ENCODE results near the gene MTUS2.

Gene MTUS2

DNA sequence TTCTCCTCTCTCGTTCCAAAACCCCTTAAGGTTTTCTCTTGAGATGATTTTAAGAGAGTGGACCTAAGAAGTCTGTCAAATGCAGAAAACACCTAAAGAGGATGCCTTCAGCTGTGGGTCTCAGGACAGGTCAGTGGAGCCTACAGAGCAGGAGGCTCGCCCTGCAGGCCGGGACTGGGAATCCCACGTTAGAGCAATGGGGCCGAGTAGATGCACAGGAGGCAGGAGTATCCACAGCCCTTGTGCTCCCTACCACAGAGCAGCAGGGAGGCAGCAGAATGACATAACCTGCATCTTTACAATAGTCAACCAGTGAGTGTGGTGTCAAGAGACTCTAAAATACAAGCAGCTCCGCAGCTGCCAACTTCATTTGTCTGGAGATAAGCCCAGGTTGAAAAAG, 229.4 kb downstream of the MTUS2 start:
- no peak for DNase-seq
- TF ChIP-seq POLR2A (IDR thresholded peaks at IDR 0.05; ENCODE audit: low read length), result no peak
- TF ChIP-seq GATA1 (IDR thresholded peaks at IDR 0.05; ENCODE audit: low read depth, low read length), result no peak

DNA sequence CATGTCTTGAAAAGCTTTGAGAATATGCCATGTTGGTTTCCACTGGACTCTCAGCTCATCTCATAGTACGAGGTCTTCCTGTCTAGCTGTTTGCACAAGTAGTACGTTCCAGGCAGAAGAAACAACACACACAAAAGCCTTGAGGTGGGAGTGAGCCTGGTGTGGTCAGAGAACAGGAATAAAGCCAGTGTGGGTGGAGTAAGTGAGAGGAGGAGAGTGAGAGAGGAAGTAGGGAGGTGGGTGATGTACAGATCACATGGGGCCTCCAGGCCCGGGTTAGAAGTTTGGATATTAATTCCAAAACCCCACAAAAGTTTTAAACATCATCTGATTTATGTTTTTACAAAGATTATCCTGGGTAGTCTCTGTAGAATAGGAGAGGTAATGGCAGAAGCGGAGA, 230.6 kb downstream of the MTUS2 start:
- no peak for DNase-seq
- TF ChIP-seq GATA1 (IDR thresholded peaks at IDR 0.05; ENCODE audit: low read depth, low read length) (no peak), POLR2A (IDR thresholded peaks at IDR 0.05; ENCODE audit: low read length) (no peak)

DNA sequence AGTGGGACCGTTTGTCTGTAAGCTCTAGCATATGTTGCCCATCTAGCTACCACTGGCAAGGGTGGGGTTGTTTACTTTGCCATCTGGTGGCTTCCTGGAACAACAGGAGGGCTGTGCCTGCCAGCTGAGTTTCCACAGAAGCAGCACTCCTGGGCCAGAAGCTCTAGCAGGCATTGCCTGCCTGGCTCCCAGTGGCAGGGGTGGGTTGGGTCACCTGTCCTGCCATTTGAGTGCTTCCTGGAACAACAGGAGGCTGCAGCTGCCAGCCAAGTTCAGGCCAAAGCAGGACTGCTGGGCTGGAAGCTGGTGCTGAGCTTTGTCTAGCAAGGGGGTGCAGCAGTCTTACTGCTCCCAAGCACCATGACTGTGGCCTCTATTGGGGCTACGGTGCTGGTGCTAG, 239.7 kb downstream of the MTUS2 start:
- TF ChIP-seq POLR2A (IDR thresholded peaks at IDR 0.05; ENCODE audit: low read length) (no peak), GATA1 (IDR thresholded peaks at IDR 0.05; ENCODE audit: low read depth, low read length) (no peak)
- no peak for DNase-seq

DNA sequence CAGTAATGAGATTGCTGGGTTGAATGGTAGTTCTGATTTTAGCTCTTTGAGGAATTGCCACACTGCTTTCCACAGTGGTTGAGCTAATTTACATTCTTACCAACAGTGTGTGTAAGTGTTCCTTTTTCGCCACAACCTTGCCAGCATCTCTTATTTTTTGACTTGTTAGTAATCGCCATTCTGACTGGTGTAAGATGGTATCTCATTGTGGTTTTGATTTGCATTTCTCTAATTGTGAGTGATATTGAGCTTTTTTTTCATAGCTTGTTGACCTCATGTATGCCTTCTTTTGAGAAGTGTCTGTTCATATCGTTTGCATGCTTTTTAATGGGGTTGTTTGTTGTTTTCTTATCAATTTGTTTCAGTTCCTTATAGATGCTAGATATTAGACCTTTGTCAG, 245.0 kb downstream of the MTUS2 start:
- DNase-seq, result no peak
- no peak for TF ChIP-seq GATA1 (IDR thresholded peaks at IDR 0.05; ENCODE audit: low read depth, low read length)
- no peak for TF ChIP-seq POLR2A (IDR thresholded peaks at IDR 0.05; ENCODE audit: low read length)

DNA sequence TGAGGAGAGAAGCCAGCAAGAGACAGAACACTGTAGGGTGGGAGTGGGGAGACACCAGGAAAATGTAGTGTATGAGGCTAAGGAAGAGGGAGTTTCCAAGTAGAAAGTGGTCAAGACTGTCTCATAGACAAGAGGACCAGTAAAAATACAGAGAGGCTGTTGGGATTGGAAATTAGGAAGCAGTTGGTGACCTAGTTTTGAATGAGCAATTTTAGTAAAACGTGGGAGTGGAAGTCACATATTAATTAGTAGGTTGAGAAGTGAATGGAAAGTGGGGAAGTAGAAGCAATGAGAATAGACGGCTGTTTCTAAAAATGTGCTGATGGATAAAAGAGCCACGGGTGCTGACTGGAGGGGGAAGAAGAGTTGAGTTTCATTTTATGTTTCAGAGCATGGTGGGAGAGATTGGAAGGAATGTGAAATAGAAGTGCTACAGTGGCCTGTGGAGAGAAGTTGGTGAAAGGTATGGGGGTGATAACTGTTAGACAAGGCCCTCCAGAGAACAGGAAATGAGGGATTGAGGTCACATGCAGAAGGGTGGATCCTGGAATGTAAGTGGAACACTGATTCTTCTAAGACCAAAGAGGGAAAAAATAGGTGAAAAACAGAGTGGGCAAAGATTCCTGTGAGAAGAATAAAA, 247.3 kb downstream of the MTUS2 start:
- DNase-seq, result no peak
- TF ChIP-seq GATA1 (IDR thresholded peaks at IDR 0.05; ENCODE audit: low read depth, low read length), result no peak
- TF ChIP-seq POLR2A (IDR thresholded peaks at IDR 0.05; ENCODE audit: low read length), result no peak

DNA sequence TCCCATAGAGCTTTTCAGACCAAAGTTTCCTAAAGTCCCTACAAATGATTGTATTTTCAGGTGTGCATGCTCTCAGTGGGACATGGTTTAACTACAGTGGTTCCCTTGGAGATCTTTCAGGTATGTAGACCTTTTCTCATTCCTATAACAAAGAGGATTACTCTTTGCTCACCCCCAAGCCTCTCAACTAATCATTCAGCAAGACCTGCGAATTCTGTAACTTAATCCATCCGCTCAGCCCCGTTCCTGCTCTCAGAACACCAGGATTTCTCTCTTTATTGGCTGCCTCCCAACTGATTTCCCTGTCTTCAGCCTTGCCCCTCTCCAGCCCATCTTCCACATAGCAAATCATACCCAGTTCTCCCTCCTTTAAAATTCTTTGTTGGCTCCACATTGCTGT, 253.6 kb downstream of the MTUS2 start:
- no peak for TF ChIP-seq GATA1 (IDR thresholded peaks at IDR 0.05; ENCODE audit: low read depth, low read length)
- no peak for TF ChIP-seq POLR2A (IDR thresholded peaks at IDR 0.05; ENCODE audit: low read length)
- no peak for DNase-seq

DNA sequence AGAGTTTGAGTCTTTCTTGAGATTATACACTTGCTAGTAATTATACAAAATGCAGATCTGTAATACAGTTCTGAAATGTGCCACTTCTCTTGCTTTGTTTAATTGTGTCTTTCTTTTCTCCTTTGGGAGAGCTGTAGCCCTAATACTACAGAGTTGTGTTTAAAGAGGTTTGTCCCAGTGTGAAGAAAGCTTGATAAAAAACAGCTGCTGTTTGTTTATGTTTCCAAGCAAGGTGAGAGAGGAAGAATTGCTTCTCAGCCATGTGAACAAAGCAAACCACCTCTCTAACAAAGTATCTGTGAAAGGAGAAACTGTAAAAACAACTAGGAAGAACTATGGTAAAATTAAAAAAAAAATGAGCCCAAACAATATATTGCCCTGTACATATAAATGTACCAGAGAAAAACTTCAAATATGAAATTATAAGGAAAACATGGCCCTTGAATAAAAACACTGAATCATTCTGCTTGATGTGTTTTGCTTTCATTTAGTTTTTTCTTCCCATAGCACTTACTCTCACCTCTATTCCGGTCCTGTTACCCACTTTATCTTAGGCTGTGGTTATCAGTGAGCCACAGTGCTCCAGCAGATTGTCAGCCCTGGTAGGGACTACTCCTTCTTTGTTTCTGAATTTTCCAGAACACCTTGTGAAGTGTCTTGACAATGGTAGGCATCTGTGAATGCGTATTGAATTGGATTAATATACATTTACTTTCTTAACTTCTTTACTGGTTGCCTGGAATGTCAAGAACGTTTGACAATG, 257.1 kb downstream of the MTUS2 start:
- DNase-seq, result no peak
- TF ChIP-seq GATA1 (IDR thresholded peaks at IDR 0.05; ENCODE audit: low read depth, low read length) (no peak), POLR2A (IDR thresholded peaks at IDR 0.05; ENCODE audit: low read length) (no peak)

DNA sequence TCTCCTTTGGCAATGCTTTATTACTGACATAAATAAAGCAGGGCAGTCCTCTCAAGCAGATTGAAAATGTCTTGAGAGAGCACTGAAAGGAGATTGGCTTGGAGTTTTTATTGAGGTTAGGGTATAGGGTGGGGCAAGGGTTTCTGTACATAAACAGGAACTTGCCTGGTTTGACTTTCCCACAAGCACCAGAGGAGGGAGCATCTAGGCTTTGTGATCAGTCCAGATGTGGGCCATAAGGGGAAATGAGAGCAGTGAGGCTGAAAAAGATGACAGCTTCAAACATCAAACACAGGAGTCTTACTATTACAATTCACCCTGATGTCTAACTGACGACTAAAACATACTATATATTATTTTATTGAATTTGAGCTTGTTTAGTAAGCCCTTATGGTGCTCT, 260.9 kb downstream of the MTUS2 start:
- no peak for DNase-seq
- no peak for TF ChIP-seq POLR2A (IDR thresholded peaks at IDR 0.05; ENCODE audit: low read length)
- no peak for TF ChIP-seq GATA1 (IDR thresholded peaks at IDR 0.05; ENCODE audit: low read depth, low read length)

DNA sequence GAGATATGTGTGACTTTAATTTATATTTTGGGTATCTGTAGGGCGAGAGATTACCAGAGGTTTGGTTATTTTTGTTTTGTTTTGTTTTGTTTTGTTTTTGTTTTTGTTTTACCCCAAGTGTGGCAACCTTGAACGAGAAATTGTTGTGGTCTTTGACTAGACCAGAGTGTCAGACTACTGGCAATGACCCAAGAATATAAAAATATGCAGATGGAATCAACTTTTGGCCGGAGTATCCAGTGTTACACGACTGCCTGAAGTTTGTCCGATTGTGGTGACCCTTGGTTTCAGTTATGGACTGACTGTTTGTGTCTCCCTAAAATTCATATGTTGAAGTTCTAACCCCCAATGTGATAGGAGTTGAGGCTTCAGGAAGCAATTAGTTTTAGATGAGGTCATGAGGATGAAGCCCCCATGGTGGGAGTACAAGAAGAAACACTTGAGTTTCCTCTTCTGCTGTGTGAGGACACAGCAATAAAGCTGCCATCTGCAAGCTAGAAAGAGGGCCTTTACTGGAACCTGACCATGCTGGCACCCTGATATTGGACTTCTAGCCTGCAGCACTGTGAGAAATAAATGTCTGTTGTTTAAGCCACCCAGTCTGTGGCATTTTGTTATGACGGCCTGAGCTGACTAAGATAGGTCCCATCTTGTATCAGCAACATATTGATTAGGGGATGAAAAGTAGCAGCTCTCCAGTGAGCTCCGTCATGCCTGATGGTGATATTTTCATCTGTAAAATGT, 261.7 kb downstream of the MTUS2 start:
- no peak for DNase-seq
- TF ChIP-seq GATA1 (IDR thresholded peaks at IDR 0.05; ENCODE audit: low read depth, low read length) (no peak), POLR2A (IDR thresholded peaks at IDR 0.05; ENCODE audit: low read length) (no peak)

DNA sequence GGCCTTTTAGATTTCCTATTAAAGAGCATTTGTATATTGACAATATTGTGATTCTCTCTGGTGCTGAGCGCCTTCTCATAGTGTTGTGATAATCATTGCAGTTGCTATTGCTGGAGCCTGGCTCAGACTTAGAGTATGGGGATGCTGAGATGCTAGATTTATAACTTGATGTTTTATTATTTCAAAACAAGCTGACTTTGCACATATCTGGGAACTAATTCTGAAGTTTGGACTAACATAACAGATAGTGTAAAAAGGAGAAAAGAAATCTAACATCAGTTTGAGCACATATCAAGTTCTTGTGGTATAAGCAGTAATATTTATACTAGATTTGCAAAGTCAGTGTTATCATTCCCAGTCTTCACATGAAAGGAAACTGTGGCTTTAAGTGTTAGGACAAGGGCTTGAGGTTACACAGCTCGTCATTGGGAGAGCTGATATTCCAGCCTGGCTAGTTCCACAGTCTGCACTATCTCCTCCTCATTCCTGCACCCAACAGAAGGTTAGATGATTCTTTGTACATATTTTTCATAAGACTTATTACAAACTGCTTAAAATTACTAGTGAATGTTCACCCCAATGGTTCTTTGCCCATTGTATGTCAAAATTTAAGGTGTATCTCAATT, 279.8 kb downstream of the MTUS2 start:
- no peak for DNase-seq
- TF ChIP-seq GATA1 (IDR thresholded peaks at IDR 0.05; ENCODE audit: low read depth, low read length), result no peak
- no peak for TF ChIP-seq POLR2A (IDR thresholded peaks at IDR 0.05; ENCODE audit: low read length)

DNA sequence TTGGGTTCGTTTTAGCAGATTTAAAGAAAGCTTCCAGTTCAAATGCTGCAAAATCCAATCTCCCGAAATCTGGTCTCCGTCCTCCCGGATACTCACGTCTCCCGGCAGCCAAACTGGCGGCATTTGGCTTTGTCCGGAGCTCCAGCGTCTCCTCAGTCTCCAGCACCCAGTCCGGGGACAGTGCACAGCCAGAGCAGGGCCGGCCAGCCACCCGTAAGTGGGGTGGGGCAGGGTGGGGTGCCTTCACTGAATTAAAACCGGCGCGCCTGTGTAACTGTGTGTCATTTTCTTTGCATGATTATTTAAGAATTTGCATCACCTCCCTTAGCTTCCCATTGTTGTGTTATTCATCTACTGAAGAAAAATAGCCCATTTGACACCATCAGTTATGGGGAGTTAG, 280.6 kb downstream of the MTUS2 start:
- TF ChIP-seq POLR2A (IDR thresholded peaks at IDR 0.05; ENCODE audit: low read length) (no peak), GATA1 (IDR thresholded peaks at IDR 0.05; ENCODE audit: low read depth, low read length) (no peak)
- no peak for DNase-seq

DNA sequence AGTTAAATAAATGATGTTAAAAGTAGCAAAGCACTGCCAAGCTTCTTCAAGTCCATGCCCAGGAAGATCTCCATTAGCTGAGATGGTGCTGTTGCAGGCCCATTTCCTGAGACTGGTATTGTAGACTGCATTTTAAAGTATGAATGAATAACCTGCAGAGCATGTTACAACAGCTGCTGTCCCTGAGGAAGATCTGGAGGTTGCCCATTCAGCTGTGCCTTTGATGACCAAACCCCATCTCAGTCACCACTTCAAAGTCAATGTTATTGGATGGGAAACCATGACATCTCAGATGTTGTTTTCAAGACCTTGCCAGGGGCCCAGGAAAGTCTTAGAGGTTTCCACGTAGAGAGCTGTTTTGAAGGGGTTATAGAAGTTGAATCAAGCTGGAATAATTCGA, 281.3 kb downstream of the MTUS2 start:
- TF ChIP-seq GATA1 (IDR thresholded peaks at IDR 0.05; ENCODE audit: low read depth, low read length) (no peak), POLR2A (IDR thresholded peaks at IDR 0.05; ENCODE audit: low read length) (no peak)
- no peak for DNase-seq

DNA sequence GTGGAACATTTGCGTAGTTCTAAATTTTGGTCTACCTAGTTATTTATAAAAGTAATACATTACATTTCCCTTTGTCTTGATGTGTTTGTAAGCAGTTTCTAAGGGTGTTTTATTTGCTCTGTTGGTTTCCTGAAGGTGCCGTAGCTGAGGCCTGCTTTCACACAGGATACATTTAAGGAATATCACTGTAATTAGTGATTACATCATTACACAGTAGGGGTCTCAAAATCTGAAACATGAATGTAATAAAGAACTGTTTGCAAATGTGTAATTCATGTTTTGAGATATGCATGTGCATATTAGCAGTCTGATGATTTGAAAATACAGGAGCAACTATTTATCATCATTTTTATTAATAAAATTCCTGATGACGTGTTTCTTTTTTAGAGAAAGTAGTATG, 281.8 kb downstream of the MTUS2 start:
- DNase-seq, result no peak
- TF ChIP-seq GATA1 (IDR thresholded peaks at IDR 0.05; ENCODE audit: low read depth, low read length) (no peak), POLR2A (IDR thresholded peaks at IDR 0.05; ENCODE audit: low read length) (no peak)

Data from erythroblast (primary cell).